ENCODE data around the gene PKP2. TPM values are rescaled to one million over a fixed set of nuclear protein-coding genes. Genes with fewer than 3 reads are reported as not detected.

PKP2 gene
- total RNA-seq, 2 donors from 2014 or later: 0.54 to 8.8 TPM

- Histone ChIP-seq H3K27me3 (replicated peaks; ENCODE audit: insufficient read depth) (no peaks in the 10 kb centered on the region), H3K4me1 (ENCODE audit: control insufficient read depth in 1 of 2, low read depth in 2 of 2) (no peaks in the 10 kb centered on the region), H3K9me3 (no peaks in the 10 kb centered on the region), H3K36me3 (no peaks in the 10 kb centered on the region), H3K27ac (no peak overlapping the region), H3K4me3 (no peak overlapping the region)
- DNase-seq (ENCODE audit: low spot score): no peak
- no peak for ATAC-seq (ENCODE audit: insufficient number of reproducible peaks, low FRiP score, low read depth)
- TF ChIP-seq, protein P1, sequence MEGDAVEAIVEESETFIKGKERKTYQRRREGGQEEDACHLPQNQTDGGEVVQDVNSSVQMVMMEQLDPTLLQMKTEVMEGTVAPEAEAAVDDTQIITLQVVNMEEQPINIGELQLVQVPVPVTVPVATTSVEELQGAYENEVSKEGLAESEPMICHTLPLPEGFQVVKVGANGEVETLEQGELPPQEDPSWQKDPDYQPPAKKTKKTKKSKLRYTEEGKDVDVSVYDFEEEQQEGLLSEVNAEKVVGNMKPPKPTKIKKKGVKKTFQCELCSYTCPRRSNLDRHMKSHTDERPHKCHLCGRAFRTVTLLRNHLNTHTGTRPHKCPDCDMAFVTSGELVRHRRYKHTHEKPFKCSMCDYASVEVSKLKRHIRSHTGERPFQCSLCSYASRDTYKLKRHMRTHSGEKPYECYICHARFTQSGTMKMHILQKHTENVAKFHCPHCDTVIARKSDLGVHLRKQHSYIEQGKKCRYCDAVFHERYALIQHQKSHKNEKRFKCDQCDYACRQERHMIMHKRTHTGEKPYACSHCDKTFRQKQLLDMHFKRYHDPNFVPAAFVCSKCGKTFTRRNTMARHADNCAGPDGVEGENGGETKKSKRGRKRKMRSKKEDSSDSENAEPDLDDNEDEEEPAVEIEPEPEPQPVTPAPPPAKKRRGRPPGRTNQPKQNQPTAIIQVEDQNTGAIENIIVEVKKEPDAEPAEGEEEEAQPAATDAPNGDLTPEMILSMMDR (IDR thresholded peaks at IDR 0.05): no peak
Measured at GRCh38 chr12:32794281-32794680, 102.3 kb downstream of the PKP2 start.

DNA sequence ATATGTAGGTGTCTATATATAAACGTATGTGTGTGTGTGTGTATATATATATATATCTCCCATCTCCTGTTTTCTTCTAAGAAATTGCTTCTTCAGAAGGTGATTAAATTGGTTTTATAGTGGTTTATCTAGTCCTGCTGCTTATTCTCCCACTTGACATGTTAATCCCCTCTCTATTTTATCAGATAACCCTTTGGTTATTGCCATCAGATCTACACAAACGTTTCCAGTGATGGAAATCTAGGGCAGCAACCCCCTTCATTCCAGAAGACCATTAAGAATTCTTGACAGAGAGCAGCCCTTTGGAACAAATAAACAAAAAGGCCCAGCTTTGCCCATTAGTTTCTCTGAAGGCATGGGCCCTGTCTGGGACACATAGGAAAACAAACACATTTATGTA is 106.7 kb downstream of the PKP2 start:
- TF ChIP-seq, protein P1 (IDR thresholded peaks at IDR 0.05): no peak
- ATAC-seq (ENCODE audit: insufficient number of reproducible peaks, low FRiP score, low read depth): no peak
- H3K27ac ChIP-seq: no peak overlapping the region
- H3K27me3 ChIP-seq (replicated peaks; ENCODE audit: insufficient read depth): no peaks in the 10 kb centered on the region
- H3K4me1 ChIP-seq (ENCODE audit: control insufficient read depth in 1 of 2, low read depth in 2 of 2): no peaks in the 10 kb centered on the region
- DNase-seq (ENCODE audit: low spot score): no peak
- no peaks in the 10 kb centered on the region for H3K9me3 ChIP-seq
- no peak overlapping the region for H3K4me3 ChIP-seq
- no peaks in the 10 kb centered on the region for H3K36me3 ChIP-seq

GRCh38 chr12:32789446-32789845 is 107.1 kb downstream of the PKP2 start:
- Histone ChIP-seq H3K27me3 (replicated peaks; ENCODE audit: insufficient read depth) (no peaks in the 10 kb centered on the region), H3K4me1 (ENCODE audit: control insufficient read depth in 1 of 2, low read depth in 2 of 2) (no peaks in the 10 kb centered on the region), H3K36me3 (no peaks in the 10 kb centered on the region), H3K27ac (no peak overlapping the region), H3K4me3 (no peak overlapping the region), H3K9me3 (no peaks in the 10 kb centered on the region)
- ATAC-seq (ENCODE audit: insufficient number of reproducible peaks, low FRiP score, low read depth): no peak
- TF ChIP-seq, protein P1 (IDR thresholded peaks at IDR 0.05): no peak
- DNase-seq (ENCODE audit: low spot score): no peak

DNA sequence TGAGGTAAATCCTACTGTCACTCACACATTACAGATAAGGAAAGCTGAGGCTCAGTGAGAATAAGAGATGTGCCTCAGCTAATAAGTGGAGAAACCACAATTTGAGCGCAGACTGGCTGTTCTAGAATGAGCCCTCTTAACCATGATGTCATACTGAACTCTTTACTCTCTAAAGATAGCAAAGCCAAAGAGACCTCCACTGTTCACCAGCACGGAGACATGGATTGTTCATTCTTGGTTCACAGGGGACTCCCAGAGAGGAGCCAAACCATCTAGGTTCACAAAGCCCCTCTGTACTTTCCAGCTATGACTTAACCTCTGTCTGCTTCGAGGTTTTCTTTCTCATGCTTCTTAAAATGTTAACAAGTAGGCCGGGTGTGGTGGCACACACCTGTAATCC is 108.2 kb downstream of the PKP2 start:
- no peak for ATAC-seq (ENCODE audit: insufficient number of reproducible peaks, low FRiP score, low read depth)
- Histone ChIP-seq H3K27ac (no peak overlapping the region), H3K4me1 (ENCODE audit: control insufficient read depth in 1 of 2, low read depth in 2 of 2) (no peaks in the 10 kb centered on the region), H3K9me3 (no peaks in the 10 kb centered on the region), H3K36me3 (no peaks in the 10 kb centered on the region), H3K27me3 (replicated peaks; ENCODE audit: insufficient read depth) (no peaks in the 10 kb centered on the region), H3K4me3 (no peak overlapping the region)
- TF ChIP-seq, protein P1 (IDR thresholded peaks at IDR 0.05): no peak
- no peak for DNase-seq (ENCODE audit: low spot score)

DNA sequence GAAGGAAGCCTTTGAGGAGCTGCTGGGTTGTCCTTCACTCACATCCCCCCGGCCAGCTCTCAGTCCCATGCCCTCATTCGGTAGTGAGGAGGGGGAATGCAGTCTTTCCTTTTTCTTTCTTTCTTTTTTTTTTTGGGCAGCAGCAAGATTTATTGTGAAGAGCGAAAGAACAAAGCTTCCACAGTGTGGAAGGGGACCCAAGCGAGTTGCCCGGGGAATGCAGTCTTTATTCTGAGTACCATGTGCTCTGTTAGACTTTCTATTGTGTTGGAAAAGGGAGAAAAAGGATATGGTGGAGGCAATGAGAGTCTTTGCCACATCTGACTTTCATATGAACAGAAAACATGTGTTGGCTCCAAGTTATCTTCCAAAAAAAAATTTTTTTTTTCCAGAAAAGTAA is 111.0 kb downstream of the PKP2 start:
- H3K27ac ChIP-seq: no peak overlapping the region
- TF ChIP-seq, protein P1 (IDR thresholded peaks at IDR 0.05): no peak
- H3K36me3 ChIP-seq: no peaks in the 10 kb centered on the region
- no peak for ATAC-seq (ENCODE audit: insufficient number of reproducible peaks, low FRiP score, low read depth)
- H3K27me3 ChIP-seq (replicated peaks; ENCODE audit: insufficient read depth): no peaks in the 10 kb centered on the region
- H3K9me3 ChIP-seq: no peaks in the 10 kb centered on the region
- no peak overlapping the region for H3K4me3 ChIP-seq
- no peak for DNase-seq (ENCODE audit: low spot score)
- no peaks in the 10 kb centered on the region for H3K4me1 ChIP-seq (ENCODE audit: control insufficient read depth in 1 of 2, low read depth in 2 of 2)

Measured in thoracic aorta (tissue), 2 donors.